Calu3 (cell line): ENCODE results near the gene VPS51. TPM values are rescaled to one million over a fixed set of nuclear protein-coding genes. Genes with fewer than 3 reads are reported as not detected.
A peak's percentile ranks its signal among the peaks of the same experiment; 100 is the strongest.

Source experiments
- Bru-seq: library from RNA; stranded (reverse); fragments of 400-500 nt; gene quantifications from one replicate; lab custom pipeline; 2021; lab: Mats Ljungman, UMichigan
- BruChase-seq, 2 experiments: library from RNA; stranded (reverse); fragments of 400-500 nt; gene quantifications; one replicate each; lab custom pipeline; 2021; lab: Mats Ljungman, UMichigan
- BruUV-seq: library from RNA; stranded (reverse); fragments of 400-500 nt; replicated peaks from 2 replicates; lab custom pipeline; 2021; lab: Mats Ljungman, UMichigan
- CTCF ChIA-PET: fragments of 300-600 bp; sonication (Branson Sonifier 250); formaldehyde crosslinking; loops from one replicate; lab custom pipeline; 2022; ENCODE audit warnings: antibody characterized with exemption; lab: Charles Lee
- DNase-seq: peaks from one replicate; pipeline ENCODE4 v3.0.0; 2022
- H3K27ac Mint-ChIP-seq: one replicate; pipeline ENCODE4 v1.8.0; 2022; ENCODE audit warnings: mixed read lengths; ENCODE audit not compliant: unreplicated experiment
- H3K27me3 Mint-ChIP-seq: one replicate; pipeline ENCODE4 v1.8.0; 2022; ENCODE audit warnings: mixed read lengths; ENCODE audit not compliant: unreplicated experiment
- H3K36me3 Mint-ChIP-seq: one replicate; pipeline ENCODE4 v1.8.0; 2022; ENCODE audit warnings: mild to moderate bottlenecking, moderate library complexity, mixed read lengths; ENCODE audit not compliant: insufficient read depth, unreplicated experiment
- H3K4me1 Mint-ChIP-seq: one replicate; pipeline ENCODE4 v1.8.0; 2022; ENCODE audit warnings: mild to moderate bottlenecking, low read depth, mixed read lengths; ENCODE audit not compliant: unreplicated experiment
- H3K4me3 Mint-ChIP-seq: one replicate; pipeline ENCODE4 v1.8.0; 2022; ENCODE audit warnings: mild to moderate bottlenecking, low read depth, moderate library complexity, mixed read lengths; ENCODE audit not compliant: unreplicated experiment
- H3K9me3 Mint-ChIP-seq: one replicate; pipeline ENCODE4 v1.8.0; 2022; ENCODE audit warnings: low read depth, mixed read lengths; ENCODE audit not compliant: unreplicated experiment
- CTCF ChIP-seq: fragments of 200-600 bp; IDR thresholded peaks from one replicate; pipeline ENCODE4 v1.8.0; 2022; ENCODE audit warnings: antibody characterized with exemption; ENCODE audit not compliant: unreplicated experiment
- intact Hi-C: fragments of 100-400 bp; cut with micrococcal nuclease; formaldehyde crosslinking; loops from one replicate; pipeline ENCODE4 v1.10.0; 2022; ENCODE audit not compliant: unreplicated experiment
- long read RNA-seq: library from polyadenylated mRNA; stranded (forward); transcript quantifications from one replicate; pipeline ENCODE4 v2.0.0, GENCODE V29; 2022
- total RNA-seq: library from RNA; stranded (reverse); gene quantifications from 2 replicates; pipeline ENCODE4 v1.2.3, GENCODE V29; 2022

Gene VPS51
- total RNA-seq (64.4 and 78.1 TPM in 2 replicates), Bru-seq, nascent RNA (percentile 70 among the genes with signal in this experiment), BruChase-seq, experiment 1, labeled RNA remaining after a 6-hour chase (percentile 79 among the genes with signal in this experiment), BruChase-seq, experiment 2, labeled RNA remaining after a 2-hour chase (percentile 75 among the genes with signal in this experiment)
- long read RNA-seq, transcript VPS51-201 (10 exons, 2,714 nt) = major isoform, 45 of 72 reads
- long read RNA-seq, partial matches to known transcripts = 16 of 72 reads
- long read RNA-seq, other reads (novel, unspliced or antisense) = 11 of 72 reads

- BruUV-seq = no TSS peak
- TF ChIP-seq CTCF = no peak
- DNase-seq = peak; percentile 86
- Mint-ChIP-seq H3K4me1 (peaks cover 5% of the 10 kb centered on the region), H3K27me3 (no peaks in the 10 kb centered on the region), H3K36me3 (peaks cover 12% of the 10 kb centered on the region), H3K9me3 (no peaks in the 10 kb centered on the region), H3K27ac (peak within 1 kb of the TSS; percentile 56), H3K4me3 (peak within 1 kb of the TSS; percentile 70)
- CTCF ChIA-PET = interaction anchor here (1.2 kb wide), 1 partner anchor 30 kb away, joined by 3 read pairs; no protein-coding TSS in a partner anchor
- intact Hi-C loops = no loop called here
These were observed at the start of gene VPS51 for GRCh38 chr11:65095974-65096806. Gene VPS51, plus strand, starts transcription at chr11:65096214. Its CDS starts 37 bp downstream, at chr11:65096251.

GRCh38 chr11:65047581-65048422 is 48.2 kb upstream of the VPS51 start:
- CTCF ChIA-PET = no interaction called here
- BruUV-seq = no TSS peak
- Mint-ChIP-seq H3K36me3 (peaks cover 6% of the 10 kb centered on the region), H3K9me3 (no peaks in the 10 kb centered on the region), H3K27ac (no peak overlapping the region), H3K4me3 (no peak overlapping the region), H3K27me3 (peaks cover 8% of the 10 kb centered on the region), H3K4me1 (no peaks in the 10 kb centered on the region)
- DNase-seq = no peak
- intact Hi-C loops = no loop called here
- TF ChIP-seq CTCF = no peak

GRCh38 chr11:65051398-65051858 is 44.6 kb upstream of the VPS51 start:
- TF ChIP-seq CTCF = no peak
- H3K27me3 Mint-ChIP-seq = peaks cover 29% of the 10 kb centered on the region
- H3K27ac Mint-ChIP-seq = no peak overlapping the region
- no peak for DNase-seq
- no TSS peak for BruUV-seq
- no peaks in the 10 kb centered on the region for H3K36me3 Mint-ChIP-seq
- no peaks in the 10 kb centered on the region for H3K9me3 Mint-ChIP-seq
- H3K4me1 Mint-ChIP-seq = no peaks in the 10 kb centered on the region
- intact Hi-C loops = no loop called here
- CTCF ChIA-PET = no interaction called here
- no peak overlapping the region for H3K4me3 Mint-ChIP-seq
